Trophoblast cell (in vitro differentiated cells and primary cell): Measurements from ENCODE around the gene TEX38.

Experiments
- DNase-seq, 2 donors: peaks; one replicate each; pipeline ENCODE4 v3.0.0-alpha.2; 2016
- H2AFZ ChIP-seq: 2 replicates; pipeline ENCODE4 v1.6.1; 2013; ENCODE audit warnings: low read length, moderate library complexity, mild to moderate bottlenecking; ENCODE audit not compliant: insufficient read depth, poor library complexity
- H2AK5ac ChIP-seq: 2 replicates; pipeline ENCODE4 v1.6.1; 2013; ENCODE audit warnings: mild to moderate bottlenecking, low read length
- H2BK120ac ChIP-seq: 2 replicates; pipeline ENCODE4 v1.6.1; 2013; ENCODE audit warnings: low read length, mild to moderate bottlenecking, moderate library complexity; ENCODE audit not compliant: insufficient read depth, poor library complexity
- H2BK12ac ChIP-seq: 2 replicates; pipeline ENCODE4 v1.6.1; 2013; ENCODE audit warnings: mild to moderate bottlenecking, low read length, moderate library complexity
- H2BK5ac ChIP-seq: 2 replicates; pipeline ENCODE4 v1.6.1; 2013; ENCODE audit warnings: low read length, low read depth, moderate library complexity, mild to moderate bottlenecking; ENCODE audit not compliant: poor library complexity
- H3K14ac ChIP-seq: 2 replicates; pipeline ENCODE4 v1.6.1; 2013; ENCODE audit warnings: mild to moderate bottlenecking, low read length
- H3K18ac ChIP-seq: 2 replicates; pipeline ENCODE4 v1.6.1; 2013; ENCODE audit warnings: mild to moderate bottlenecking, low read length
- H3K23ac ChIP-seq: 2 replicates; pipeline ENCODE4 v1.6.1; 2013; ENCODE audit warnings: low read length
- H3K27ac ChIP-seq: 2 replicates; pipeline ENCODE4 v1.5.1; 2013; ENCODE audit warnings: low read depth, mild to moderate bottlenecking, inconsistent platforms, low read length, moderate library complexity
- H3K27me3 ChIP-seq: 2 replicates; pipeline ENCODE4 v1.6.1; 2013; ENCODE audit warnings: inconsistent platforms, mild to moderate bottlenecking, low read length, moderate library complexity; ENCODE audit not compliant: insufficient read depth
- H3K36me3 ChIP-seq, 2 experiments: 1 replicate in 1 of 2; 2 replicates in 1 of 2; pipeline ENCODE4 v1.6.1; 2013; ENCODE audit warnings: low read length in 2 of 2, mild to moderate bottlenecking in 2 of 2, moderate library complexity in 1 of 2; ENCODE audit not compliant: insufficient read depth in 2 of 2, control insufficient read depth in 1 of 2
- H3K4ac ChIP-seq: 2 replicates; pipeline ENCODE4 v1.6.1; 2013; ENCODE audit warnings: low read depth, mild to moderate bottlenecking, low read length, moderate library complexity
- H3K4me1 ChIP-seq, 2 experiments: 1 replicate in 1 of 2; 2 replicates in 1 of 2; pipeline ENCODE4 v1.6.1; 2013; ENCODE audit warnings: low read length in 2 of 2, mild to moderate bottlenecking in 2 of 2, moderate library complexity in 1 of 2; ENCODE audit not compliant: insufficient read depth in 2 of 2, control insufficient read depth in 1 of 2
- H3K4me2 ChIP-seq: 2 replicates; pipeline ENCODE4 v1.6.1; 2013; ENCODE audit warnings: inconsistent platforms, mild to moderate bottlenecking, low read length, moderate library complexity
- H3K4me3 ChIP-seq: 2 replicates; pipeline ENCODE4 v1.5.1; 2013; ENCODE audit warnings: mild to moderate bottlenecking, low read depth, low read length, inconsistent platforms
- H3K79me1 ChIP-seq: one replicate; pipeline ENCODE4 v1.6.1; 2013; ENCODE audit warnings: low read length
- H3K79me2 ChIP-seq: 2 replicates; pipeline ENCODE4 v1.6.1; 2013; ENCODE audit warnings: low read length, mild to moderate bottlenecking; ENCODE audit not compliant: control insufficient read depth, insufficient read depth, poor library complexity
- H3K9ac ChIP-seq: 2 replicates; pipeline ENCODE4 v1.6.1; 2013; ENCODE audit warnings: mild to moderate bottlenecking, low read length
- H3K9me3 ChIP-seq: 2 replicates; pipeline ENCODE4 v1.6.1; 2013; ENCODE audit warnings: low read depth, mild to moderate bottlenecking, control low read depth, inconsistent platforms, low read length; ENCODE audit not compliant: insufficient read depth
- H4K12ac ChIP-seq: 2 replicates; pipeline ENCODE4 v1.6.1; 2013; ENCODE audit warnings: low read depth, mild to moderate bottlenecking, low read length, moderate library complexity
- H4K8ac ChIP-seq: 2 replicates; pipeline ENCODE4 v1.6.1; 2013; ENCODE audit warnings: low read depth, mild to moderate bottlenecking, low read length, moderate library complexity
- H4K91ac ChIP-seq: one replicate; pipeline ENCODE4 v1.6.1; 2013; ENCODE audit warnings: low read depth, mild to moderate bottlenecking, low read length, moderate library complexity
- WGBS: extraction: QIAGEN DNeasy Blood & Tissue Kit; methylation state at CpG from one replicate; pipeline ENCODE4 v1.1.7; 2013; ENCODE audit warnings: missing lambda C conversion rate; ENCODE audit not compliant: insufficient read length, insufficient coverage; ENCODE audit errors: extremely low coverage; 5-methylcytosine and 5-hydroxymethylcytosine counted together

The TEX38 gene

GRCh38 chr1:46646331-46646730 lies 25.3 kb upstream of the TEX38 start:
- Histone ChIP-seq H2BK12ac (no peak overlapping the region), H2AK5ac (no peak overlapping the region), H3K9ac (no peak overlapping the region)

GRCh38 chr1:46646844-46647243 lies 24.8 kb upstream of the TEX38 start:
- Histone ChIP-seq H4K8ac (no peak overlapping the region), H2AK5ac (no peak overlapping the region), H3K9me3 (no peaks in the 10 kb centered on the region), H3K27me3 (no peaks in the 10 kb centered on the region), H3K4ac (no peak overlapping the region), H3K4me1 (no peaks in the 10 kb centered on the region), H4K12ac (no peak overlapping the region), H2AFZ (no peak overlapping the region), H3K79me2 (no peaks in the 10 kb centered on the region), H3K9ac (no peak overlapping the region), H2BK12ac (no peak overlapping the region), H3K23ac (no peak overlapping the region), H4K91ac (no peak overlapping the region), H3K4me2 (no peak overlapping the region), H3K36me3 (peaks cover 0 to 8% of the 10 kb centered on the region in 2 experiments), H2BK5ac (no peak overlapping the region), H3K27ac (no peak overlapping the region), H3K79me1 (no peaks in the 10 kb centered on the region), H2BK120ac (no peak overlapping the region), H3K14ac (no peak overlapping the region), H3K18ac (no peak overlapping the region), H3K4me3 (no peak overlapping the region)
- WGBS, result no CpG with 5 or more reads among the region's 2 CpGs
- no peak for DNase-seq

More at GRCh38 chr1:46646331-46646730, 25.3 kb upstream of the TEX38 start:
- no peaks in the 10 kb centered on the region for H3K9me3 ChIP-seq
- peaks cover 0 to 8% of the 10 kb centered on the region in 2 experiments for H3K36me3 ChIP-seq
- no peak overlapping the region for H4K8ac ChIP-seq
- H4K91ac ChIP-seq, result no peak overlapping the region
- no peak overlapping the region for H2BK5ac ChIP-seq
- H3K27me3 ChIP-seq, result no peaks in the 10 kb centered on the region
- no peaks in the 10 kb centered on the region for H3K79me1 ChIP-seq
- no peak overlapping the region for H2AFZ ChIP-seq
- H4K12ac ChIP-seq, result no peak overlapping the region
- no peak overlapping the region for H3K4me3 ChIP-seq
- no peaks in the 10 kb centered on the region for H3K79me2 ChIP-seq
- H3K18ac ChIP-seq, result no peak overlapping the region
- no peak overlapping the region for H3K14ac ChIP-seq
- no peaks in the 10 kb centered on the region for H3K4me1 ChIP-seq
- DNase-seq, result no peak
- no CpG with 5 or more reads among the region's 1 CpG for WGBS
- no peak overlapping the region for H3K4ac ChIP-seq
- H2BK120ac ChIP-seq, result no peak overlapping the region
- no peak overlapping the region for H3K4me2 ChIP-seq
- H3K27ac ChIP-seq, result no peak overlapping the region
- H3K23ac ChIP-seq, result no peak overlapping the region

GRCh38 chr1:46647611-46648010 lies 24.0 kb upstream of the TEX38 start:
- no peak overlapping the region for H2BK12ac ChIP-seq
- no CpG with 5 or more reads among the region's 3 CpGs for WGBS
- no peaks in the 10 kb centered on the region for H3K4me1 ChIP-seq
- no peak overlapping the region for H4K8ac ChIP-seq
- H4K91ac ChIP-seq, result no peak overlapping the region
- no peaks in the 10 kb centered on the region for H3K79me1 ChIP-seq
- H3K36me3 ChIP-seq, result peaks cover 0 to 8% of the 10 kb centered on the region in 2 experiments
- peak in 1 of 2 donors; percentile 87 for DNase-seq
- no peak overlapping the region for H2BK120ac ChIP-seq
- H3K9me3 ChIP-seq, result no peaks in the 10 kb centered on the region
- H2AK5ac ChIP-seq, result no peak overlapping the region
- H3K27ac ChIP-seq, result no peak overlapping the region
- no peak overlapping the region for H3K4me3 ChIP-seq
- no peak overlapping the region for H3K23ac ChIP-seq
- no peak overlapping the region for H3K18ac ChIP-seq
- no peak overlapping the region for H3K4me2 ChIP-seq
- no peak overlapping the region for H4K12ac ChIP-seq
- H3K14ac ChIP-seq, result no peak overlapping the region
- no peaks in the 10 kb centered on the region for H3K27me3 ChIP-seq
- no peak overlapping the region for H2AFZ ChIP-seq
- no peak overlapping the region for H3K9ac ChIP-seq
- H2BK5ac ChIP-seq, result no peak overlapping the region
- no peaks in the 10 kb centered on the region for H3K79me2 ChIP-seq
- no peak overlapping the region for H3K4ac ChIP-seq

GRCh38 chr1:46649764-46650163 lies 21.9 kb upstream of the TEX38 start:
- Histone ChIP-seq H2BK12ac (no peak overlapping the region), H3K14ac (no peak overlapping the region), H4K12ac (no peak overlapping the region), H3K27me3 (no peaks in the 10 kb centered on the region), H4K91ac (no peak overlapping the region), H2BK5ac (no peak overlapping the region), H3K18ac (no peak overlapping the region), H3K36me3 (peaks cover 0 to 8% of the 10 kb centered on the region in 2 experiments), H3K9me3 (no peaks in the 10 kb centered on the region), H4K8ac (no peak overlapping the region), H3K79me1 (no peaks in the 10 kb centered on the region), H3K23ac (no peak overlapping the region), H3K79me2 (no peaks in the 10 kb centered on the region), H3K4ac (no peak overlapping the region), H3K4me3 (no peak overlapping the region), H3K4me1 (no peaks in the 10 kb centered on the region), H3K4me2 (no peak overlapping the region), H2AK5ac (no peak overlapping the region), H2BK120ac (no peak overlapping the region), H2AFZ (no peak overlapping the region), H3K27ac (no peak overlapping the region), H3K9ac (no peak overlapping the region)
- WGBS, result no CpG with 5 or more reads among the region's 2 CpGs
- DNase-seq, result no peak
